Keratinocyte (primary cell): ENCODE measurements around the gene CLSTN1. TPM values are rescaled to one million over a fixed set of nuclear protein-coding genes. Genes with fewer than 3 reads are reported as not detected.

ENCODE experiments used
- DNase-seq: peaks from one replicate; pipeline ENCODE4 v3.0.0-alpha.2; 2011; ENCODE audit warnings: low read depth, missing footprints, low spot score
- FAIRE-seq: peaks from 2 replicates; lab custom pipeline; 2011; peaks lifted over from hg19 to GRCh38; lab: Jason Lieb, UNC
- H2AFZ ChIP-seq: 2 replicates; pipeline ENCODE4 v1.6.0; 2012; ENCODE audit warnings: low read length, control low read depth, inconsistent platforms; ENCODE audit not compliant: control insufficient read depth
- H3K27ac ChIP-seq: 2 replicates; pipeline ENCODE4 v1.5.1; 2011; ENCODE audit warnings: low read length; ENCODE audit not compliant: control insufficient read depth, insufficient read depth
- H3K27me3 ChIP-seq: 3 replicates; pipeline ENCODE4 v1.6.0; 2011; ENCODE audit warnings: low read length; ENCODE audit not compliant: control insufficient read depth, insufficient read depth; ENCODE audit errors: extremely low read depth
- H3K36me3 ChIP-seq, 2 experiments: 2 replicates in 1 of 2; 3 replicates in 1 of 2; pipeline ENCODE4 v1.5.1; 2011; ENCODE audit warnings: low read length in 2 of 2, mild to moderate bottlenecking in 1 of 2; ENCODE audit not compliant: control insufficient read depth in 2 of 2, insufficient read depth in 2 of 2; ENCODE audit errors: extremely low read depth in 1 of 2
- H3K4me1 ChIP-seq: 3 replicates; pipeline ENCODE4 v1.5.1; 2011; ENCODE audit warnings: low read length; ENCODE audit not compliant: control insufficient read depth, insufficient read depth; ENCODE audit errors: extremely low read depth
- H3K4me2 ChIP-seq: 3 replicates; pipeline ENCODE4 v1.6.0; 2011; ENCODE audit warnings: low read depth, low read length; ENCODE audit not compliant: control insufficient read depth, insufficient read depth; ENCODE audit errors: extremely low read depth
- H3K4me3 ChIP-seq, 3 experiments: fragments of 200-600 bp in 1 of 3; sonication (generic) in 1 of 3; 2 replicates in 2 of 3; 3 replicates in 1 of 3; pipeline ENCODE4 v1.5.1; 2011 to 2016; ENCODE audit warnings: low read length in 3 of 3, mild to moderate bottlenecking in 3 of 3, control low read depth in 2 of 3, inconsistent platforms in 1 of 3, low read depth in 1 of 3, mixed read lengths in 1 of 3, mixed run types in 1 of 3, moderate library complexity in 1 of 3; ENCODE audit not compliant: control insufficient read depth in 2 of 3, insufficient read depth in 2 of 3; ENCODE audit errors: extremely low read depth in 1 of 3
- H3K79me2 ChIP-seq: 2 replicates; pipeline ENCODE4 v1.6.0; 2012; ENCODE audit warnings: low read length; ENCODE audit not compliant: control insufficient read depth, insufficient read depth
- H3K9ac ChIP-seq: 3 replicates; pipeline ENCODE4 v1.6.0; 2011; ENCODE audit warnings: low read length; ENCODE audit not compliant: control insufficient read depth, insufficient read depth; ENCODE audit errors: extremely low read depth
- H3K9me1 ChIP-seq: 3 replicates; pipeline ENCODE4 v1.6.0; 2011; ENCODE audit warnings: low read length; ENCODE audit not compliant: control insufficient read depth, insufficient read depth; ENCODE audit errors: extremely low read depth
- H3K9me3 ChIP-seq: 2 replicates; pipeline ENCODE4 v1.5.1; 2012; ENCODE audit warnings: low read depth, low read length; ENCODE audit not compliant: control insufficient read depth
- H4K20me1 ChIP-seq: 3 replicates; pipeline ENCODE4 v1.6.0; 2011; ENCODE audit warnings: low read length; ENCODE audit not compliant: control insufficient read depth, insufficient read depth; ENCODE audit errors: extremely low read depth
- EZH2 ChIP-seq: IDR thresholded peaks from one replicate; pipeline ENCODE4 v1.6.1; 2012; ENCODE audit warnings: inconsistent platforms, mild to moderate bottlenecking, low read length, moderate library complexity
- dilution Hi-C: fragments of 300-500 bp; cut with MboI; formaldehyde crosslinking; loops from one replicate; pipeline ENCODE4 v1.7.0; 2020; ENCODE audit warnings: low sequenced_read_pairs; ENCODE audit not compliant: extremely low pct_ligation_motif_present
- polyA plus RNA-seq, 5 experiments: library from polyadenylated mRNA; depleted of rRNA in 3 of 5; stranded (reverse) in 3 of 5; stranded (forward) in 1 of 5; unstranded in 1 of 5; fragments of >200 nt; gene quantifications; 1 replicate in 1 of 5; 2 replicates in 3 of 5; 3 replicates in 1 of 5; pipeline versions ENCODE4 v1.2.1 to v1.2.3, GENCODE V29; 2011 to 2012; ENCODE audit warnings: missing spikeins in 2 of 5, low read depth in 1 of 5, low replicate concordance in 1 of 5
- TF ChIP-seq, protein P1 (sequence below), 3 experiments: IDR thresholded peaks in 1 of 3; conservative IDR thresholded peaks in 1 of 3; optimal IDR thresholded peaks in 1 of 3; 2 replicates in 2 of 3; 3 replicates in 1 of 3; pipeline versions ENCODE3 to v1.5.1; 2011; ENCODE audit warnings: low read length in 3 of 3, mild to moderate bottlenecking in 3 of 3, moderate library complexity in 2 of 3, control low read depth in 1 of 3, inconsistent platforms in 1 of 3; ENCODE audit not compliant: insufficient read depth in 2 of 3; ENCODE audit errors: extremely low read depth in 1 of 3

The CLSTN1 gene
- polyA plus RNA-seq, 1 donor (not counting 4 experiments of a cell fraction or from before 2014, with no cell fraction given): 90.3 TPM

DNA sequence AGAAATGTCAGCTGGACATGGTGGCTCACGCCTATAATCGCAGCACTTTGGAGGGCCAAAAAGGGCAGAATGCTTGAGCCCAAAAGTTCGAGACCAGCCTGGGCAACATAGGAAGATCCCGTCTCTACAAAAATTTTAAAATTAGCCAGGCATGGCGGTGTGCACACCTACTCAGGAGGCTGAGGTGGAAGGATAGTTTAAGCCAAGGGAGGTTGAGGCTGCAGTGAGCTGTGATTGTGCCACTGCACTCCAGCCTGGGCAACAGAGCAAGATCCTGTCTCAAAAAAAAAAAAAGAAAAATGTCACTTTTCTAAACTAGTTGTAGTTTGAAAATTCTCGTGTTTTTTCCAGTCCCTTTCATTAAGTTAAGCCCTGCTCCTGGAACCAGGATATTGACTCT is 9.1 kb downstream of the CLSTN1 start:
- H3K36me3 ChIP-seq: peaks cover 3 to 7% of the 10 kb centered on the region in 2 experiments
- H3K4me2 ChIP-seq: no peak overlapping the region
- TF ChIP-seq EZH2: no peak
- TF ChIP-seq, protein P1, sequence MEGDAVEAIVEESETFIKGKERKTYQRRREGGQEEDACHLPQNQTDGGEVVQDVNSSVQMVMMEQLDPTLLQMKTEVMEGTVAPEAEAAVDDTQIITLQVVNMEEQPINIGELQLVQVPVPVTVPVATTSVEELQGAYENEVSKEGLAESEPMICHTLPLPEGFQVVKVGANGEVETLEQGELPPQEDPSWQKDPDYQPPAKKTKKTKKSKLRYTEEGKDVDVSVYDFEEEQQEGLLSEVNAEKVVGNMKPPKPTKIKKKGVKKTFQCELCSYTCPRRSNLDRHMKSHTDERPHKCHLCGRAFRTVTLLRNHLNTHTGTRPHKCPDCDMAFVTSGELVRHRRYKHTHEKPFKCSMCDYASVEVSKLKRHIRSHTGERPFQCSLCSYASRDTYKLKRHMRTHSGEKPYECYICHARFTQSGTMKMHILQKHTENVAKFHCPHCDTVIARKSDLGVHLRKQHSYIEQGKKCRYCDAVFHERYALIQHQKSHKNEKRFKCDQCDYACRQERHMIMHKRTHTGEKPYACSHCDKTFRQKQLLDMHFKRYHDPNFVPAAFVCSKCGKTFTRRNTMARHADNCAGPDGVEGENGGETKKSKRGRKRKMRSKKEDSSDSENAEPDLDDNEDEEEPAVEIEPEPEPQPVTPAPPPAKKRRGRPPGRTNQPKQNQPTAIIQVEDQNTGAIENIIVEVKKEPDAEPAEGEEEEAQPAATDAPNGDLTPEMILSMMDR (optimal IDR thresholded peaks at IDR 0.05 in 1 of 3, IDR thresholded peaks at IDR 0.05 in 1 of 3, conservative IDR thresholded peaks at IDR 0.05 in 1 of 3; ENCODE audit: extremely low read depth in 1 of 3, insufficient read depth in 2 of 3, low read length in 3 of 3): no peak
- dilution Hi-C loops: no loop called here
- H3K4me3 ChIP-seq: no peak overlapping the region
- peaks cover 10% of the 10 kb centered on the region for H3K4me1 ChIP-seq
- FAIRE-seq: no peak
- H3K9me3 ChIP-seq: no peaks in the 10 kb centered on the region
- H3K9ac ChIP-seq: no peak overlapping the region
- H3K27ac ChIP-seq: no peak overlapping the region
- H4K20me1 ChIP-seq: peaks cover 16% of the 10 kb centered on the region
- DNase-seq: no peak
- H3K27me3 ChIP-seq: no peaks in the 10 kb centered on the region
- no peaks in the 10 kb centered on the region for H3K9me1 ChIP-seq
- peaks cover 98% of the 10 kb centered on the region for H3K79me2 ChIP-seq
- no peak overlapping the region for H2AFZ ChIP-seq

DNA sequence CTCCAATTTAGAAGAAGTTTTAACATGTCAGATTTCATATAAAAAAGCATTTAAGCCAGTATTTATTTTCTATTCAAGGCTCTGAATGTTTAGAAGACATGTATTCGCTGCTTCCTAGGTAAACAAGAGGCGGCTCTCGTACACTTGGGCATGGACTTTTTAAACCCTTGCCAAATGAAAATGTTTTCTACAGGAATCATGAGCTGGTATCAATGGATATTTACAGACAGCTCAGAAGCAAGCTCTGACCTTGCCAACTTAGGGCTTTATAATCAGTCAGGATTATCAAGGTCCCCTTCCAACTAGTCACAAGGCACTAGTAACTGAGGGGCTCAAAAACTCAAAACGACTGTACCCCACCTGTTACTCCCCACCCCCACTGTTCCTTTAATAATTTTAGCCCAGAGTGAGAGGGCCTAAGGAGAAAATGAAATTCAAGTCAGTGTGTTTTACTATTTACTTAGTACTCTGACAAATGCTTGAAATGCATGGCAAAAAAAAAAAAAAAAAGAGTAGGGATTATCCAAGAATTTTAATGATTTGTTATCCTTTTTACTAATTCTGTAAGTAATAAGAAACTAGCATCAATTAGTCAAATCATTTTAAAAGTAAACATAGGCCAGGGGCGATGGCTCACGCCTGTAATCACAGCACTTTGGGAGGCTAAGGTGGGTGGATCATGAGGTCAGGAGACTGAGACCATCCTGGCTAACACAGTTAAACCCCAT is 12.4 kb downstream of the CLSTN1 start:
- Histone ChIP-seq H4K20me1 (peaks cover 33% of the 10 kb centered on the region), H3K79me2 (peaks cover 98% of the 10 kb centered on the region), H3K4me1 (peaks cover 32% of the 10 kb centered on the region), H3K9me3 (no peaks in the 10 kb centered on the region), H3K9me1 (peaks cover 7% of the 10 kb centered on the region), H3K4me3 (no peak overlapping the region), H3K4me2 (no peak overlapping the region), H3K27ac (no peak overlapping the region), H2AFZ (no peak overlapping the region), H3K36me3 (peaks cover 4 to 6% of the 10 kb centered on the region in 2 experiments), H3K27me3 (no peaks in the 10 kb centered on the region), H3K9ac (no peak overlapping the region)
- no peak for DNase-seq
- TF ChIP-seq, protein P1 (optimal IDR thresholded peaks at IDR 0.05 in 1 of 3, IDR thresholded peaks at IDR 0.05 in 1 of 3, conservative IDR thresholded peaks at IDR 0.05 in 1 of 3; ENCODE audit: extremely low read depth in 1 of 3, insufficient read depth in 2 of 3, low read length in 3 of 3): no peak
- no peak for TF ChIP-seq EZH2
- dilution Hi-C loops: no loop called here
- no peak for FAIRE-seq
